Measurements from ENCODE around the gene SERPINA1. TPM values are rescaled to one million over a fixed set of nuclear protein-coding genes. Genes with fewer than 3 reads are reported as not detected.
A peak's percentile ranks its signal among the peaks of the same experiment; 100 is the strongest.

The SERPINA1 gene
- total and polyA plus RNA-seq, 2 of the 13 experiments (the other 11 are each of a cell fraction or from before 2014, with no cell fraction given): 3,266 to 11,015 TPM

DNA sequence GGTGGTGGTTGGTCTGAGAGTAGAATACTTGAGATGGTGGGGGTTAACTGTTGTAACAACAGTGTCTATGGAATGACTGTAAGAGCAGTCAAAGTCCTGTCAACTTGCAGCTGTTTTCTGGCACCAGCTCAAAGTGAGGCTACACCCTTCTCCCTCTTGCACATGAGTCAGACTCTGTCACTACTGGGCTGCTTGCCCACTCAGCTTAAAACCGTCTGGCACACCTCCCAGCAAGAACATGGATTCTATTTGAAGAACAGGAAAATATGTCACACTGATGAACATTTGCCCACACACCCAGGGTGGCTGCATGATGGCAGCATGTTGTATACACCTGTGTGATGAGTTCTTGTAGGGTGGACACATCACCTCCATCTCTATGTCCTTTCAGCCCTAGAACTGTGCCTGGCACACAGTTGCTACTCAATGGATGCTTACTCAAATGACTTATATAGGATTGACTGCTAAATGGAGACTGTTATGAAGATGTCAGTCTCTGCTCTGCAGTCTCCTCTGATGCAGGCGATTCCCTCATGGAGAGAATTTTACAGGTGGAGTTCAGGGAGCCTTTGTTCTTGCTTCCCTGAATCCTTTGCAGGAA is 46.0 kb downstream of the SERPINA1 start (continued):
- TF ChIP-seq REST (IDR thresholded peaks at IDR 0.05; ENCODE audit: borderline replicate concordance in 1 of 2, low read depth in 1 of 2, low read length in 2 of 2) (no peak), ZNF33B (CRISPR knock-in tag; IDR thresholded peaks at IDR 0.05) (no peak), ZFP62 (CRISPR knock-in tag; IDR thresholded peaks at IDR 0.05) (no peak), ATRX (CRISPR knock-in tag; IDR thresholded peaks at IDR 0.05; ENCODE audit: borderline replicate concordance) (no peak), ZNF660 (CRISPR knock-in tag; IDR thresholded peaks at IDR 0.05; ENCODE audit: borderline replicate concordance, low read depth) (no peak), CCAR2 (optimal IDR thresholded peaks at IDR 0.05; ENCODE audit: low read depth, low read length) (no peak), CAMTA2 (CRISPR knock-in tag; IDR thresholded peaks at IDR 0.05; ENCODE audit: borderline replicate concordance) (no peak), RFXANK (CRISPR knock-in tag; IDR thresholded peaks at IDR 0.05) (no peak), SRY (CRISPR knock-in tag; IDR thresholded peaks at IDR 0.05) (no peak), ZNF781 (CRISPR knock-in tag; IDR thresholded peaks at IDR 0.05; ENCODE audit: borderline replicate concordance, not compliant biosample characterization) (no peak), ZBTB20 (CRISPR knock-in tag; IDR thresholded peaks at IDR 0.05; ENCODE audit: borderline replicate concordance, low read depth) (no peak), MAFK (conservative IDR thresholded peaks at IDR 0.05 in 1 of 2, IDR thresholded peaks at IDR 0.05 in 1 of 2; ENCODE audit: low read length in 2 of 2) (peak; percentile 53 to 66), SAP130 (CRISPR knock-in tag; IDR thresholded peaks at IDR 0.05; ENCODE audit: low read depth) (peak; percentile 47), ZFY (CRISPR knock-in tag; IDR thresholded peaks at IDR 0.05) (no peak), KDM5A (IDR thresholded peaks at IDR 0.05; ENCODE audit: borderline replicate concordance, low read length) (no peak), EZH2 (conservative IDR thresholded peaks at IDR 0.05; ENCODE audit: low read depth, low read length) (no peak)
- TF ChIP-seq, protein P1, sequence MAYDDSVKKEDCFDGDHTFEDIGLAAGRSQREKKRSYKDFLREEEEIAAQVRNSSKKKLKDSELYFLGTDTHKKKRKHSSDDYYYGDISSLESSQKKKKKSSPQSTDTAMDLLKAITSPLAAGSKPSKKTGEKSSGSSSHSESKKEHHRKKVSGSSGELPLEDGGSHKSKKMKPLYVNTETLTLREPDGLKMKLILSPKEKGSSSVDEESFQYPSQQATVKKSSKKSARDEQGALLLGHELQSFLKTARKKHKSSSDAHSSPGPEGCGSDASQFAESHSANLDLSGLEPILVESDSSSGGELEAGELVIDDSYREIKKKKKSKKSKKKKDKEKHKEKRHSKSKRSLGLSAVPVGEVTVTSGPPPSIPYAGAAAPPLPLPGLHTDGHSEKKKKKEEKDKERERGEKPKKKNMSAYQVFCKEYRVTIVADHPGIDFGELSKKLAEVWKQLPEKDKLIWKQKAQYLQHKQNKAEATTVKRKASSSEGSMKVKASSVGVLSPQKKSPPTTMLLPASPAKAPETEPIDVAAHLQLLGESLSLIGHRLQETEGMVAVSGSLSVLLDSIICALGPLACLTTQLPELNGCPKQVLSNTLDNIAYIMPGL (CRISPR knock-in tag; IDR thresholded peaks at IDR 0.05; ENCODE audit: borderline replicate concordance in 1 of 2, low read depth in 1 of 2): no peak
- TF ChIP-seq, protein P2, sequence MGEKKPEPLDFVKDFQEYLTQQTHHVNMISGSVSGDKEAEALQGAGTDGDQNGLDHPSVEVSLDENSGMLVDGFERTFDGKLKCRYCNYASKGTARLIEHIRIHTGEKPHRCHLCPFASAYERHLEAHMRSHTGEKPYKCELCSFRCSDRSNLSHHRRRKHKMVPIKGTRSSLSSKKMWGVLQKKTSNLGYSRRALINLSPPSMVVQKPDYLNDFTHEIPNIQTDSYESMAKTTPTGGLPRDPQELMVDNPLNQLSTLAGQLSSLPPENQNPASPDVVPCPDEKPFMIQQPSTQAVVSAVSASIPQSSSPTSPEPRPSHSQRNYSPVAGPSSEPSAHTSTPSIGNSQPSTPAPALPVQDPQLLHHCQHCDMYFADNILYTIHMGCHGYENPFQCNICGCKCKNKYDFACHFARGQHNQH (CRISPR knock-in tag; IDR thresholded peaks at IDR 0.05): peak; percentile 100
- TF ChIP-seq, protein P3, sequence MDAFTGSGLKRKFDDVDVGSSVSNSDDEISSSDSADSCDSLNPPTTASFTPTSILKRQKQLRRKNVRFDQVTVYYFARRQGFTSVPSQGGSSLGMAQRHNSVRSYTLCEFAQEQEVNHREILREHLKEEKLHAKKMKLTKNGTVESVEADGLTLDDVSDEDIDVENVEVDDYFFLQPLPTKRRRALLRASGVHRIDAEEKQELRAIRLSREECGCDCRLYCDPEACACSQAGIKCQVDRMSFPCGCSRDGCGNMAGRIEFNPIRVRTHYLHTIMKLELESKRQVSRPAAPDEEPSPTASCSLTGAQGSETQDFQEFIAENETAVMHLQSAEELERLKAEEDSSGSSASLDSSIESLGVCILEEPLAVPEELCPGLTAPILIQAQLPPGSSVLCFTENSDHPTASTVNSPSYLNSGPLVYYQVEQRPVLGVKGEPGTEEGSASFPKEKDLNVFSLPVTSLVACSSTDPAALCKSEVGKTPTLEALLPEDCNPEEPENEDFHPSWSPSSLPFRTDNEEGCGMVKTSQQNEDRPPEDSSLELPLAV (CRISPR knock-in tag; conservative IDR thresholded peaks at IDR 0.05; ENCODE audit: low read depth): no peak
